ENCODE data around the gene HTT-AS. TPM values are rescaled to one million over a fixed set of nuclear protein-coding genes. Genes with fewer than 3 reads are reported as not detected.
A peak's percentile ranks its signal among the peaks of the same experiment; 100 is the strongest.

HTT-AS gene
- total RNA-seq, 1 donor from 2014 or later = not detected

DNA sequence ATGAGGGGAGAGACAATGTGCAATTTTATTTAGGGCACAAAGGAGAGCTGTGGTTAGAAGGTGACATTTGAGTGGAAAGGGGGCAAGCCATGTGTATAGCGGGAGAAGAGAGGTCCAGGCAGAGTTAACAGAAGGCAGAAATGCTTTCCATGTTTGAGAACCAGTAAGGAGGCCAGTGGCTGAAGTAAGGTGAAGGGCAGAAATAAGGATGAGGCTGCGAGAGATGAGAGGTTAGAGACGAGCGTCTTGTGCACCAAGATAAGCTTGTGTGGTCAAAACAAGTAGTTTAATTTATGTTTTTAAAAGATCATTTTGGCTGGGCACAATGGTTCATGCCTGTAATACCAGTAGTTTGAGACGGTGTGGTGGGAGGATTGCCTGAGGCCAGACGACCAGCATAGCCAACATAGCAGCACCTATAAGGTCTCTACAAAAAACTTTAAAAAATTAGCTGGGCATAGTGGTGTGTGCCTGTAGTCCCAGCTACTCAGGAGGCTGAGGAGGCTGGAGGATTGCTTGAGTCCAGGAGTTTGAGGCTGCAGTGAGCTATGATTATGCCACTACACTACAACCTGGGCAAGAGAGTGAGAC is 8.7 kb upstream of the HTT-AS start:
- Mint-ChIP-seq H3K27ac (peak overlapping the region; percentile 7), H3K36me3 (ENCODE audit: low read depth) (peaks cover 29% of the 10 kb centered on the region), H3K4me1 (ENCODE audit: low read depth) (peaks cover 41% of the 10 kb centered on the region), H3K9me3 (no peaks in the 10 kb centered on the region), H3K4me3 (ENCODE audit: low read depth) (no peak overlapping the region), H3K27me3 (ENCODE audit: low read depth) (no peaks in the 10 kb centered on the region)
- intact Hi-C loops (cut with micrococcal nuclease) = no loop called here
- DNase-seq (ENCODE audit: low spot score) = no peak

- H3K4me3 Mint-ChIP-seq (ENCODE audit: low read depth) = no peak overlapping the region
- intact Hi-C loops (cut with micrococcal nuclease) = loop anchor here (10.0 kb wide), 1 partner anchor 1365 kb away; the partner anchor contains the start of gene SLBP
- no peaks in the 10 kb centered on the region for H3K9me3 Mint-ChIP-seq
- no peak for DNase-seq (ENCODE audit: low spot score)
- no peak overlapping the region for H3K27ac Mint-ChIP-seq
- peaks cover 22% of the 10 kb centered on the region for H3K36me3 Mint-ChIP-seq (ENCODE audit: low read depth)
- H3K27me3 Mint-ChIP-seq (ENCODE audit: low read depth) = no peaks in the 10 kb centered on the region
- peaks cover 40% of the 10 kb centered on the region for H3K4me1 Mint-ChIP-seq (ENCODE audit: low read depth)
Observed at GRCh38 chr4:3079694-3080123, 5.4 kb upstream of the HTT-AS start.

DNA sequence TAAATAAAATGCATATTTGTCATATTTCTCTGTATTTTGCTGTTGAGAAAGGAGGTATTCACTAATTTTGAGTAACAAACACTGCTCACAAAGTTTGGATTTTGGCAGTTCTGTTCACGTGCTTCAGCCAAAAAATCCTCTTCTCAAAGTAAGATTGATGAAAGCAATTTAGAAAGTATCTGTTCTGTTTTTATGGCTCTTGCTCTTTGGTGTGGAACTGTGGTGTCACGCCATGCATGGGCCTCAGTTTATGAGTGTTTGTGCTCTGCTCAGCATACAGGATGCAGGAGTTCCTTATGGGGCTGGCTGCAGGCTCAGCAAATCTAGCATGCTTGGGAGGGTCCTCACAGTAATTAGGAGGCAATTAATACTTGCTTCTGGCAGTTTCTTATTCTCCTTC is 3.5 kb upstream of the HTT-AS start:
- Mint-ChIP-seq H3K4me3 (ENCODE audit: low read depth) (peak overlapping the region; percentile 37), H3K36me3 (ENCODE audit: low read depth) (peaks cover 16% of the 10 kb centered on the region), H3K4me1 (ENCODE audit: low read depth) (peaks cover 32% of the 10 kb centered on the region), H3K9me3 (no peaks in the 10 kb centered on the region), H3K27me3 (ENCODE audit: low read depth) (no peaks in the 10 kb centered on the region), H3K27ac (peak overlapping the region; percentile 67)
- no peak for DNase-seq (ENCODE audit: low spot score)
- intact Hi-C loops (cut with micrococcal nuclease) = loop anchor here (10.0 kb wide), 1 partner anchor 1363 kb away; the partner anchor contains the start of gene SLBP

- intact Hi-C loops (cut with micrococcal nuclease) = loop anchor here (10.0 kb wide), 1 partner anchor 1361 kb away; the partner anchor contains the start of gene SLBP
- Mint-ChIP-seq H3K4me1 (ENCODE audit: low read depth) (peaks cover 24% of the 10 kb centered on the region), H3K27me3 (ENCODE audit: low read depth) (no peaks in the 10 kb centered on the region), H3K27ac (no peak overlapping the region), H3K36me3 (ENCODE audit: low read depth) (peaks cover 16% of the 10 kb centered on the region), H3K4me3 (ENCODE audit: low read depth) (peak overlapping the region; percentile 89), H3K9me3 (no peaks in the 10 kb centered on the region)
- no peak for DNase-seq (ENCODE audit: low spot score)
Observed at GRCh38 chr4:3075652-3075981, 1.3 kb upstream of the HTT-AS start.

- Mint-ChIP-seq H3K9me3 (no peaks in the 10 kb centered on the region), H3K27me3 (ENCODE audit: low read depth) (no peaks in the 10 kb centered on the region), H3K4me3 (ENCODE audit: low read depth) (peak overlapping the region; percentile 89), H3K27ac (peak overlapping the region; percentile 78), H3K36me3 (ENCODE audit: low read depth) (peaks cover 13% of the 10 kb centered on the region), H3K4me1 (ENCODE audit: low read depth) (peaks cover 22% of the 10 kb centered on the region)
- intact Hi-C loops (cut with micrococcal nuclease) = loop anchor here (1.0 to 10.0 kb wide), 6 partner anchors 28 to 1360 kb away; partner anchors contain the start of genes GRK4, NOP14 and SLBP
- peak; percentile 33 for DNase-seq (ENCODE audit: low spot score)
Observed at GRCh38 chr4:3074846-3075651, 711 bp upstream of the HTT-AS start.

DNA sequence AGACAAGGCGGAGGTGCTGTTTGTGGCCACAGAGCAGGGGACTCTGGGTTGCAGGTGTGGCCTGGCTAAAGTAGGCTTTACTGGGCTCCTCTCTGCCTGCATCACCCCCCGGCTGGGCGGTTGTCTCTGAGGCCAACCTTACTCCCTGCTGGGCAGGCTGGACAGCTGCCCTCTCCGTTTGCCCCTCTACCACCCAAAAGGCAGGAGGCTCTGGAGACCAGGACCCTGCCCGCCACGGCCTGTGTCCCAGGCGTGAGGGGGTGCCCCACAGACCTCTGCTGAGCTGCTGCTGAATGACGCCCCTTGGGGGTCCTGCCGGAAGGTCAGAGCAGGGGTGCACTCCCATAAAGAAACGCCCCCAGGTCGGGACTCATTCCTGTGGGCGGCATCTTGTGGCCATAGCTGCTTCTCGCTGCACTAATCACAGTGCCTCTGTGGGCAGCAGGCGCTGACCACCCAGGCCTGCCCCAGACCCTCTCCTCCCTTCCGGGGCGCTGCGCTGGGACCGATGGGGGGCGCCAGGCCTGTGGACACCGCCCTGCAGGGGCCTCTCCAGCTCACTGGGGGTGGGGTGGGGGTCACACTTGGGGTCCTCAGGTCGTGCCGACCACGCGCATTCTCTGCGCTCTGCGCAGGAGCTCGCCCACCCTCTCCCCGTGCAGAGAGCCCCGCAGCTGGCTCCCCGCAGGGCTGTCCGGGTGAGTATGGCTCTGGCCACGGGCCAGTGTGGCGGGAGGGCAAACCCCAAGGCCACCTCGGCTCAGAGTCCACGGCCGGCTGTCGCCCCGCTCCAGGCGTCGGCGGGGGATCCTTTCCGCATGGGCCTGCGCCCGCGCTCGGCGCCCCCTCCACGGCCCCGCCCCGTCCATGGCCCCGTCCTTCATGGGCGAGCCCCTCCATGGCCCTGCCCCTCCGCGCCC is 920 bp downstream of the HTT-AS start:
- Mint-ChIP-seq H3K4me1 (ENCODE audit: low read depth) (peaks cover 18% of the 10 kb centered on the region), H3K9me3 (no peaks in the 10 kb centered on the region), H3K36me3 (ENCODE audit: low read depth) (peaks cover 4% of the 10 kb centered on the region), H3K27ac (no peak overlapping the region), H3K4me3 (ENCODE audit: low read depth) (peak overlapping the region; percentile 17), H3K27me3 (ENCODE audit: low read depth) (no peaks in the 10 kb centered on the region)
- DNase-seq (ENCODE audit: low spot score) = no peak
- intact Hi-C loops (cut with micrococcal nuclease) = loop anchor here (1.0 to 10.0 kb wide), 6 partner anchors 26 to 1359 kb away; partner anchors contain the start of genes GRK4, NOP14 and SLBP

GRCh38 chr4:3071811-3072210 is 2.5 kb downstream of the HTT-AS start:
- Mint-ChIP-seq H3K27ac (no peak overlapping the region), H3K36me3 (ENCODE audit: low read depth) (no peaks in the 10 kb centered on the region), H3K9me3 (no peaks in the 10 kb centered on the region), H3K4me1 (ENCODE audit: low read depth) (peaks cover 11% of the 10 kb centered on the region), H3K27me3 (ENCODE audit: low read depth) (no peaks in the 10 kb centered on the region), H3K4me3 (ENCODE audit: low read depth) (no peak overlapping the region)
- DNase-seq (ENCODE audit: low spot score) = no peak
- intact Hi-C loops (cut with micrococcal nuclease) = loop anchor here (5.0 to 10.0 kb wide), 2 partner anchors 885 to 1357 kb away; partner anchors contain the start of gene SLBP

- no peaks in the 10 kb centered on the region for H3K36me3 Mint-ChIP-seq (ENCODE audit: low read depth)
- no peaks in the 10 kb centered on the region for H3K27me3 Mint-ChIP-seq (ENCODE audit: low read depth)
- no peak overlapping the region for H3K27ac Mint-ChIP-seq
- intact Hi-C loops (cut with micrococcal nuclease) = loop anchor here (5.0 to 10.0 kb wide), 2 partner anchors 886 to 1356 kb away; partner anchors contain the start of gene SLBP
- H3K4me1 Mint-ChIP-seq (ENCODE audit: low read depth) = peaks cover 4% of the 10 kb centered on the region
- no peaks in the 10 kb centered on the region for H3K9me3 Mint-ChIP-seq
- no peak for DNase-seq (ENCODE audit: low spot score)
- no peak overlapping the region for H3K4me3 Mint-ChIP-seq (ENCODE audit: low read depth)
Observed at GRCh38 chr4:3070709-3071500, 3.4 kb downstream of the HTT-AS start.

- no peak for DNase-seq (ENCODE audit: low spot score)
- intact Hi-C loops (cut with micrococcal nuclease) = loop anchor here (5.0 to 10.0 kb wide), 2 partner anchors 888 to 1355 kb away; partner anchors contain the start of gene SLBP
- Mint-ChIP-seq H3K27ac (no peak overlapping the region), H3K4me1 (ENCODE audit: low read depth) (no peaks in the 10 kb centered on the region), H3K27me3 (ENCODE audit: low read depth) (no peaks in the 10 kb centered on the region), H3K4me3 (ENCODE audit: low read depth) (no peak overlapping the region), H3K9me3 (no peaks in the 10 kb centered on the region), H3K36me3 (ENCODE audit: low read depth) (no peaks in the 10 kb centered on the region)
Observed at GRCh38 chr4:3069661-3070199, 4.6 kb downstream of the HTT-AS start.

GRCh38 chr4:3067473-3068001 is 6.8 kb downstream of the HTT-AS start:
- Mint-ChIP-seq H3K36me3 (ENCODE audit: low read depth) (no peaks in the 10 kb centered on the region), H3K9me3 (no peaks in the 10 kb centered on the region), H3K4me1 (ENCODE audit: low read depth) (no peaks in the 10 kb centered on the region), H3K4me3 (ENCODE audit: low read depth) (no peak overlapping the region), H3K27ac (no peak overlapping the region), H3K27me3 (ENCODE audit: low read depth) (no peaks in the 10 kb centered on the region)
- intact Hi-C loops (cut with micrococcal nuclease) = no loop called here
- DNase-seq (ENCODE audit: low spot score) = no peak

DNA sequence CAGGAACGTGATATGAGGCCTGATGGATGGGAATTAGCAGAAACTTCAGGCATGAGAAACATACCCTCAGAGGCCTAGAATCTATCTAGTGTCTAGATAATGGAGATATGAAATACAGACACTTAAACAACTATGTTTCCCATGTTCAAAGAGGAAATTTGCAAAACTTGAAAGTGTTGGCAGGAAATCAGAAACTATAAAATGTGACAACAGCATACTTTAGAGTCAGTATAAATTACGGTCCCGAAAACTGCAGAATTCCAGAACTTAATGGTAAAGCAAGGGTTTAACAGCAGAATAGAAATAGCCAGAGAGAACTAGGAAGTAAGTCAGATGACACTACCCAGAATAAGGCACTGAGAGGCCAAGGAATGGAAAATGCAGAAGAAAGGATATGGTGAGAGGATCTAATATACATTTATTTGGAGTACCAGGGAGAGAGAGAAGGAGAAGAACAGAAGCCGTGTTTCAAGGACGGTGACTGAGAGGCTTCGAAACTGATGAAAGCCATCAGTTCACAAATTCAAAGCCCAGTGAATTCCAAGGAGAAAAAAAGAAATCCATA is 7.4 kb downstream of the HTT-AS start:
- Mint-ChIP-seq H3K4me1 (ENCODE audit: low read depth) (no peaks in the 10 kb centered on the region), H3K4me3 (ENCODE audit: low read depth) (no peak overlapping the region), H3K36me3 (ENCODE audit: low read depth) (no peaks in the 10 kb centered on the region), H3K9me3 (no peaks in the 10 kb centered on the region), H3K27me3 (ENCODE audit: low read depth) (no peaks in the 10 kb centered on the region), H3K27ac (no peak overlapping the region)
- intact Hi-C loops (cut with micrococcal nuclease) = no loop called here
- no peak for DNase-seq (ENCODE audit: low spot score)
